Heart right ventricle (tissue), 16 donors: ENCODE results near the gene PLCB2. TPM values are rescaled to one million over a fixed set of nuclear protein-coding genes. Genes with fewer than 3 reads are reported as not detected.

Source experiments
- ATAC-seq, 8 donors: fragments of 200-7000 bp; cut with Tn5 transposase; one replicate each; pipeline ENCODE4 v1.9.1; 2020; ENCODE audit warnings: mild to moderate bottlenecking in 8 of 8, moderate library complexity in 8 of 8, moderate number of reproducible peaks in 1 of 8
- DNase-seq, 2 donors: peaks; one replicate each; pipeline ENCODE4 v3.0.0-alpha.2; 2020
- H3K27ac ChIP-seq, 10 donors: fragments of 200-600 bp; sonication (generic) in 2 of 10; one replicate each; pipeline versions ENCODE4 v1.5.0 to v1.8.0; 2020 to 2022; ENCODE audit warnings: mild to moderate bottlenecking in 3 of 10
- H3K27me3 ChIP-seq, 7 donors: fragments of 200-600 bp; one replicate each; pipeline ENCODE4 v1.8.0; 2021 to 2022; ENCODE audit warnings: mild to moderate bottlenecking in 2 of 7
- H3K36me3 ChIP-seq, 9 donors: fragments of 200-600 bp; sonication (generic) in 1 of 9; one replicate each; pipeline versions ENCODE4 v1.5.0 to v1.8.0; 2020 to 2022; ENCODE audit warnings: mild to moderate bottlenecking in 2 of 9
- H3K4me1 ChIP-seq, 9 donors: fragments of 200-600 bp; sonication (generic) in 1 of 9; one replicate each; pipeline versions ENCODE4 v1.5.0 to v1.8.0; 2020 to 2022; ENCODE audit warnings: mild to moderate bottlenecking in 4 of 9
- H3K4me3 ChIP-seq, 10 donors: fragments of 200-600 bp; sonication (generic) in 2 of 10; one replicate each; pipeline versions ENCODE4 v1.5.0 to v1.8.0; 2020 to 2022; ENCODE audit warnings: mild to moderate bottlenecking in 7 of 10, moderate library complexity in 2 of 10
- H3K9me3 ChIP-seq, 11 donors: fragments of 200-600 bp in 10 of 11; sonication (generic) in 2 of 11; one replicate each; pipeline versions ENCODE4 v1.5.0 to v1.8.0; 2013 to 2022; ENCODE audit warnings: mild to moderate bottlenecking in 2 of 11, control low read depth in 1 of 11, moderate library complexity in 1 of 11
- CTCF ChIP-seq, 9 donors: fragments of 200-600 bp; sonication (generic) in 2 of 9; IDR thresholded peaks; one replicate each; pipeline versions ENCODE4 v1.5.0 to v1.8.0; 2021 to 2022; ENCODE audit warnings: antibody characterized with exemption in 9 of 9, mild to moderate bottlenecking in 5 of 9, moderate library complexity in 1 of 9
- WGBS, 2 donors: extraction: QIAGEN DNeasy Blood & Tissue Kit; methylation state at CpG; one replicate each; pipeline ENCODE4 v1.1.7; 2013; ENCODE audit warnings: inconsistent platforms in 1 of 2; 5-methylcytosine and 5-hydroxymethylcytosine counted together
- intact Hi-C, 10 donors: fragments of 100-400 bp; cut with DNase I; formaldehyde crosslinking; loops; one replicate each; pipeline versions ENCODE4 v1.11.1 to v1.14.2; 2022
- polyA plus RNA-seq, 2 donors: library from polyadenylated mRNA; stranded (reverse); fragments of 200-250 nt; gene quantifications; one replicate each; pipeline ENCODE4 v1.2.3, GENCODE V29; 2013
- total RNA-seq, 10 donors: library from RNA; stranded (reverse); fragmentation: NEBNext Ultra II Directional in 3 of 10; extraction: Animal tissue kit (Norgen Biotek cat#: 25700) in 3 of 10; gene quantifications; one replicate each; pipeline versions ENCODE4 v1.2.1 to v1.2.4, GENCODE V29; 2021 to 2023
- donor health status: Arrhythmogenic right ventricular cardiomyopathy.
- donor health status: ischemic (EF 13 %, LVEDD 7.1; RV severe dilation, severe dysfunction).
- donor health status: healthy with polysubstance abuse.
- donor health status: DM: no; HTN: yes; CAD: no.
- donor health status: DM: no; HTN: no; CAD: no.
- donor health status: ischemic (EF 25% LVEDD 6.9; RV normal size, moderate dysfunction).
- donor health status: ischemic (EF 25% LVEDD 5.7; RV mildly dilated, moderate dysfunction).
- donor health status: healthy.
- donor health status: DM: yes; HTN: yes; CAD: no.
- donor health status: Ischemic cardiomyopathy.
- donor health status: ischemic (EF 35%, LVEDD 5.7; RV mildly dilated, moderate dysfunction).
- donor health status: nonischemic (EF 11% LVEDD 7.7; RV severe dilation, severe dysfunction).
- donor health status: DM: yes; HTN: yes; CAD: no.
- donor health status: PGD.
- donor health status: ischemic (EF 29% LVEDD 5.4; RV normal size, mild dysfunction).
- donor health status: nonischemic (EF 23%, LVEDD 6.1; RV moderate dilation, normal function).

PLCB2 gene
- total and polyA plus RNA-seq, 12 donors, result 1.2 to 24.4 (median 4.9) TPM

GRCh38 chr15:40281801-40282146 lies 26.0 kb downstream of the PLCB2 start:
- no peak for TF ChIP-seq CTCF (IDR thresholded peaks at IDR 0.05)
- intact Hi-C loops, result loop anchor here in 4 of 10 donors (2.0 to 5.0 kb wide), 3 partner anchors 23 to 141 kb away; no protein-coding TSS in a partner anchor
- Histone ChIP-seq H3K27ac (no peak overlapping the region), H3K9me3 (no peaks in the 10 kb centered on the region), H3K36me3 (no peaks in the 10 kb centered on the region), H3K4me1 (peaks cover 20 to 66% (median 47%) of the 10 kb centered on the region in 9 donors), H3K4me3 (peak overlapping the region in 9 of 10 donors; percentile 37 to 62 (median 50)), H3K27me3 (peaks cover 15 to 74% (median 67%) of the 10 kb centered on the region in 7 donors)
- DNase-seq (no peak), ATAC-seq (no peak)
- WGBS, 2 donors, result 9 to 14% methylated on average over 35 to 51 of the region's 51 CpGs

- intact Hi-C loops, result loop anchor here in 3 of 10 donors (2.0 to 5.0 kb wide), 3 partner anchors 24 to 141 kb away; no protein-coding TSS in a partner anchor
These were observed 26.5 kb downstream of the PLCB2 start for GRCh38 chr15:40281057-40281800.

GRCh38 chr15:40280260-40281056 lies 27.3 kb downstream of the PLCB2 start:
- H3K9me3 ChIP-seq, result no peaks in the 10 kb centered on the region
- no peak overlapping the region for H3K27ac ChIP-seq
- H3K36me3 ChIP-seq, result no peaks in the 10 kb centered on the region
- H3K4me3 ChIP-seq, result no peak overlapping the region
- DNase-seq, result no peak
- 56 to 57% methylated on average over 30 of the region's 30 CpGs for WGBS, 2 donors
- H3K27me3 ChIP-seq, result peaks cover 15 to 74% (median 67%) of the 10 kb centered on the region in 7 donors
- peaks cover 17 to 56% (median 38%) of the 10 kb centered on the region in 9 donors for H3K4me1 ChIP-seq
- intact Hi-C loops, result loop anchor here in 3 of 10 donors (1.0 to 5.0 kb wide), 4 partner anchors 24 to 142 kb away; no protein-coding TSS in a partner anchor
- ATAC-seq, result no peak
- no peak for TF ChIP-seq CTCF (IDR thresholded peaks at IDR 0.05)

More at GRCh38 chr15:40281057-40281800, 26.5 kb downstream of the PLCB2 start:
- Histone ChIP-seq H3K27me3 (peaks cover 15 to 74% (median 67%) of the 10 kb centered on the region in 7 donors), H3K9me3 (no peaks in the 10 kb centered on the region), H3K4me1 (peaks cover 20 to 61% (median 45%) of the 10 kb centered on the region in 9 donors), H3K4me3 (peak overlapping the region in 4 of 10 donors; percentile 50 to 62 (median 56)), H3K36me3 (no peaks in the 10 kb centered on the region), H3K27ac (no peak overlapping the region)
- no peak for DNase-seq
- TF ChIP-seq CTCF (IDR thresholded peaks at IDR 0.05), result no peak
- ATAC-seq, result no peak
- 54 to 59% methylated on average over 43 of the region's 43 CpGs for WGBS, 2 donors
